HG02623 (cell line): ENCODE data around the gene SLC6A9.

Source experiments
- ATAC-seq: cut with Tn5 transposase; IDR thresholded peaks from one replicate; pipeline ENCODE4 v1.9.1; 2021; ENCODE audit warnings: moderate library complexity; ENCODE audit not compliant: unreplicated experiment

The SLC6A9 gene

DNA sequence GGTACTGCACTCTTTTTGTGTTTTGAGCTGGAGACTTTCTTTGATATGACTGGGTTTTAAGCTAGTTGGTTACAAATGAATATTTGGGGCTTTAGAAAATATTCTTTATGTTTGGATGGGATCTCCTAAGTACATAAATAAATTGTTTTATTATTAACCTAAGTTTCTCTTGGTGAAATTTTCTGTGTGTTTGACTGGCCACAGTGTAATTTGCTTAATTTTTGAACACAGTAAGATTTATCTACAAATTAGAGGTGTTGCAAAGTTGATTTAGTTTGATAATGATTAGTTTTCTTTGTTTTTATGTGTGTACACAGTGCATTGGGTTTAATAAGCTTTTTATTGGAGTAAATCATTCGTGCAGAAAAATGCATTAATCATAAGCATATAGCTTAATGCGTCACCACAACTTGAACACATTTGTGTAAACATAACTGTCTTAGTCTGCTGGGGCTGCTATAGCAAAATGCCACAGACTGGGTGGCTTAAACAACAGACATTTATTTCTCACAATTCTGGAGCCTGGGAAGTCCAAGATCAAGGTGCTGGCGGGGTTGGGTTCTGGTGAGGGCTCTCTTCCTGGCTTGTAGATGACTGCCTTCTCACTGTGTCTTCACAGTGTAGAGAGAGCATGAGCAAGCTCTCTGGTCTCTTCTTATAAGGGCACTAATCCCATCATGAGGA lies 17.4 kb upstream of the SLC6A9 start:
- no peak for ATAC-seq

DNA sequence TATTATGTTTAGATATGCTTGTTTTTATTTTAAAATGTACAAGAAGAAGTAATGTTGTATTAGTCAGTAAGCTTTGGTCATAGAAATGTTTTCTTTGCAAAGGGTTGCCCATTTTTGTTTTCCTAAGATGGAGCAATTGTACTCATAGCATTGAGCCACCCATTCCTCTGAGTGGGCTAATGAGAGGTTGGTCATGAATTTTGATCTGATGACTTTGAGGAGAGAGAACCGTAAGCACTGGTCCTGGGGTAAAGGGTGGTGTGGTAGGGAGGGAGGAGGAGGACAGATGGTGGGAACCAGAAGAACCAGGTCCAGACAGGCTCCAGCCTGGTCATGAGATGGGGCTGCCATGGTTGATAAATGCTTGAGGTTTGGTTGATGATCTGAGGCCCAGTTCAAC lies 15.9 kb upstream of the SLC6A9 start:
- no peak for ATAC-seq

GRCh38 chr1:44045064-44045463 lies 13.8 kb upstream of the SLC6A9 start:
- no peak for ATAC-seq

DNA sequence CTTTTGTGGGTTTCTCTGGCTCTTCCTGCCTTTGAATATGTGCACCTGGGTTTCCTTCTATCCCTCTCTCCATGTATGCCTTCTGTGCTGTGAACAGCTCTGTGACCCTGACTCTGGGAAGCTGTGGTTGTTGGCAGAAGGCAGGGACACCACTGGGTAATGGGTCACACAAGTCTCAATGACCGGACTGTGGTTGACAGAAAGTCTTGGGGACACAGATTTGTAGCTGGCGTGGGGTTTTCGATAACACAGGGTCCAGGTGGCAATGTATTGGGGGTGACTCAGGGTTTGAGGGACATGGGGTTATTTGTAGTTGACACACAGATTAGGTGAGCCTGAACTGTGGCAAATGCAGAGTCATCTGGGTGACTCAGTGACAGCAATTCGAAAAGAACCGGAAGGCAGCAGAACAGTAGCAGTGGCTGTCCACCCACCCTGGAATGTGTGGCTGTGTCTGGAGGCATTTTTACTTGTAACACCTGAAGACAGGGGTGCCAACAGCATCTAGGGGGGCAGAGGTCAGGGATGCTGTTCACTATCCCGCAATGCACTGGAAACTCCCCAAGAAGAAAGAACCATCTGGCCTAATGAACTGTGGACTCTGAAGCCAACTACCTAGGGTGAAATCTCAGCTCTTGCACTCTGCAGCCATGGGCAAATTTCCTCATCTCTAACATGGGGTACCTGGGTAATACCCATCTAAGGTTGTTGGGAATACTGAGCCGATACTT lies 13.0 kb upstream of the SLC6A9 start:
- no peak for ATAC-seq

DNA sequence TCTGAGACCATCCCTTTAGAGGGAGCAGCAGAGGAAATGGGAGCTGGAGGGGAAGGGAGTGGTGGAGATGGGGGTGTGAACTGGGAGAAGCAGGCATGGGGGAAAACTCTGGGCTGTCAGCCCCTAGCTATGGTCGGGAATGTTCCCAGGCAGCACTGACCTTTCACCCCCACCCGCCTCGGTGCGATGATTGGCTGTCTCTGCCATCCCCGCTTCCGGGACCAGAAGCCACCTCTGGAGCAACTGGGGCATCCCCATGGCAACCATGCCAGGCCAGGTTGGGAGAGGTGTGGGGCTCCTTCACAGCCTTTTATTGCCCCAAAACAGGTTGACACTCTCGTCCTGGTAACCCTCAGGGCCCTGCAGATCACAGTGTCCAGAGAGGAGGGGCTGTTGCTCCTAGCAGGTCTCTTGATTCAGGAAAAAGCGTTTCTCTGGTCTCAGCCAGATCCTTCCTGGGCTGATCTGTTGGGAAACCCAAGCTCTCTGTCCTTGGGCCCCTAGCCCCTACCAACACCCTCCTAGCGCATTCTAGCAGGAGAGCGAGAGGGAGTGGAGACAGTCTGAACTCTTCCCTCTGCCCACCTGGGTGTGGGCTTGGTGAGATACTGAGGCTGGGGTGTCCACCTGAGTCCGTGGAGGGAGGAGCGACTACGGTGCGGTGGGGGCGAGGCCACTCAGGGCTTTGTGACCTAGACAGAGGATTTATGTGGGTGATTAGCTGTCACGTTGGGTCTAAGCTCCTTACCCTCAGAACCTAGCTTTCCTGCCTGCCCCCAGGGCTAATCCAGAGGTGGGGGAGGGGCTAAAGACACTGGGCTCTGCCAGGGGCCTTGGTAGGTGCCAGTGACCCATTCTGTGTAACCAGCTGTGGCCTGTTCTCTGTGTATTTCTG lies 12.2 kb upstream of the SLC6A9 start:
- no peak for ATAC-seq

DNA sequence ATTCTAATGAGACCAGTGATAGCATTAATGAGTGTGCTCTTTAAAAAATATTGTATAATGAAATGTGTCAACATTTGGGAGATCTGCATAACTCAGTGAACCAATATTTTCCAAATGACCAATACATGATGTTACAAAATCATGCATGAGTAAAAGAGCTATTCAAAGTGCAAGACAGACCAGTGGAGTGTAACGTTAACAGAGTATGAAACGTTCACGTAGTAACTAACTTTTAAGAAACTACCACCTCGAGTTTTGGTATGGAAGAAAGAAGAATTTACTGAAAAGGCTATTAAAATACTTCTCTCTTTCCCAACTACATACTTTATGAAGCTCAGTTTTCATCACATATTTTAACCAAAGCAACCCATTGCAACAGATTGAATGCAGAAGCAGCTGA lies 9.6 kb upstream of the SLC6A9 start:
- ATAC-seq: no peak

DNA sequence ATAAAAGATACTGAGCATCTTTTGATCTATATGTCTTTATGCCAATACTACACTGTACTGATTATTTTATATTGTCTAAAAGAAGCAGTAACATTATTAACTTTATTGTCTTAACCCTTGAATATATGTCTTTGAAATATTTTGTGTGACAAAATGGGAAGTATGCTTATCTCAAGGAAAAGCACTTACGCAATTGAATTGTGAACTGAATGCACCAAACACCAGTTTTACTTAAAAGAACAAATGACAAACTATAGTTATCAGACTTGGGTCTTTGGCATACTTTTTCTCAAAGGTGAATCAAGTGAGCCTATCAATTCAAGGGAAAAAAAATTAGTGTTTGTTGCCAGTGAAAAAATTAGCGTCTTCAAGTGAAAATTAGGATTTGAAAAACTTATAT lies 9.2 kb upstream of the SLC6A9 start:
- ATAC-seq: no peak

DNA sequence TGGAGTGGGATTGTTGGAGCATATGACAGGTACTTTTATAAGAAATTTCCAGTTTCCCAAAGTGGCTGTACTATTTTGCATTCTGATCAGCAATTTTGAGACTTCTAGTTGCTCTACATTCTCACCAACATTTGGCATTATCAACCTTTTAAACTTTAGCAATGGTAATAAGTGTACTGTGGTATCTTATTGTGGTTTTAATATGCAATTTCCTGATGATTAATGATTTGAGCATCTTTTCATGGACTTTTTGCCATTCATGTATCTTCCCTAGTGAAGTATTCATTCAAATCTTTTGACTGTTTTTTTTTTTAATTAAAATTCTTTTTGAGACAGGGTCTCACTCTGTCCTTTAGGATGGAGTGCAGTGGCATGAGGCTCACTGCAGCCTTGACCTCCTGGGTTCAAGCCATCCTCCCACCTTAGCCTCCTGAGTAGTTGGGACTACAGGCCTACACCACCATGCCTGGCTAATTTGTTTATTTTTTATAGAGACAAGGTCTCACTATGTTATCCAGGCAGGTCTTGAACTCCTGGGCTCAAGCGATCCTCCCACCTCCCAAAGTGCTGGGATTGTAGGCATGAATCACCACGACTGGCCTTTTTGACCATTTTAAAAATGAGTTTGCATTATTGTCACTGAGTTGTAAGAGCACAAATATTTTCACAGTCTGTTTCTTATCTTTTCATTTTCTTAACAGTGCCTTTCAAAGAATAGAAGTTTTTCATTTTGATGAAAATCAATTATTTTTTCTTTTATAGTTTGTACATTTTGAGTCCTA lies 7.8 kb upstream of the SLC6A9 start:
- ATAC-seq: no peak

- no peak for ATAC-seq
Measured at GRCh38 chr1:44037154-44037553, 5.9 kb upstream of the SLC6A9 start.

- no peak for ATAC-seq
Measured at GRCh38 chr1:44036409-44037139, 5.3 kb upstream of the SLC6A9 start.

GRCh38 chr1:44035726-44036408 lies 4.6 kb upstream of the SLC6A9 start:
- no peak for ATAC-seq

DNA sequence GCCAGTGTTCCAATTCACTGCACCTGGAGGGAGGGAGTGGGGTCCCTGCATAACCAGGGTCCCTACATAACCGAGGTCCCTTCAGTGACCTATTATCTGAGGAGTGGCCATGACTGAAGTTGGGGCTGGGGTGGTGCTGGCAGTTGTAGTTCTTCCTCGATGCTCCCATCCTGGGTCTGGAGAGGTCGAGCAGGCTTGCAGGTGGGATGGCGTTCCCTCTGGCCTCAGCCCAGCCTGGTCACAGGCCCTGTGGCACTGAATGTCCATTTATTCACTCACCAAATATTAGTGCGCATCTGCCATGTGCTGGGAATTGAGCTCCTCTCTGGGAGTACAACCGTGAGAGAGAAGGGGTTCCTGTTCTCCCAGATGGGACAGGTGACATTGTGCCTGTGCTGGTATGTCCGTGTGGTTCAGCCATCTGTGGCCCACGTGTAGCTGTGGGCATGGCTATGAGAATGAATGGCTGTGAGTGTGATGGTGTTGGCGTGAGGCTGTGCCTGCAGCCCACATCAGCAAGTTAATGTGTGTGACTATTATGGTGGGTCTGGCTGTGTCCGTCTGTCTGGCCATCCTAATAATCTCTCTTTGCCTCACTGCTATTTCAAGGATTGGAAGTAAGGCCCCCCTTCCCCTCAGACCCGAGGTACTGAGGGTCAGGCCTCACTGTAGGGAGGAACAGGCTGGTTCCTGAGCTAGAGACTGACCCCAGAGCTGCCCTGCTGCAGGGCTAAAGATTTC lies 3.9 kb upstream of the SLC6A9 start:
- ATAC-seq: no peak

- no peak for ATAC-seq
Measured at GRCh38 chr1:44034423-44034822, 3.2 kb upstream of the SLC6A9 start.

- ATAC-seq: no peak
Measured at GRCh38 chr1:44033756-44034155, 2.5 kb upstream of the SLC6A9 start.

- ATAC-seq: no peak
Measured at GRCh38 chr1:44033041-44033575, 1.8 kb upstream of the SLC6A9 start.

DNA sequence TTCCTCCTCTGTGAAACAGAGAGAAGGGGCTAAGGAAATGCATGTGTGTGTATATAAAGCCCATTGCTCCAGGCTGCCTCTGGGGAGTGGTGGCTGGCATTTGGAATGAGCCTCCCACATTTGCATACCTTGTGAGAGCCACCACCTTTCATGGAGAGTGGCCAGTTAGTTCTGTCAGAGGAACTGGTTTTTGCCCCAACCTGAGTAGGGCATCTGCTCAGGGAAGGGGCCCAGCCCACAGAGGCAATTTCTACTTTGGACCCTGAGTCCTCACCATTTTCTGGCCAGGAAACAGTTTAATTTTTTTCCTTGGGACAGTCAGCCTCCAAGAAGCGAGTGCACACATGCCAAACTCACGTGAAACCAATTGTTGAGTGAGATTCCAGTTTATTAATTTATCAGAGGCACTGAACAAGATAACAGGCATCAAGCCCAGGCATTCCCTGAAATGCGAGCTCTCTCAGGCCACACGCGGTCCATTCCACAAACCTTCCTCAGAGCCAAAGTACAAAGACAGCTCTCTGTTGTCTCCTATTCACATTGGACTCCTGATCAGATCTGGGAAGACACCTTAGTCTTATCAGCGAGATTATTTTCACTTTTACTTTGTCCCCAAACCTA lies 1.0 kb upstream of the SLC6A9 start:
- no peak for ATAC-seq

- ATAC-seq: peak; percentile 24
Measured at GRCh38 chr1:44030605-44031251, 534 bp downstream of the SLC6A9 start.
